ENCODE data around the gene LRIG2. TPM values are rescaled to one million over a fixed set of nuclear protein-coding genes. Genes with fewer than 3 reads are reported as not detected.
A peak's percentile ranks its signal among the peaks of the same experiment; 100 is the strongest.

LRIG2 gene
- total and polyA plus RNA-seq, 2 of the 13 experiments (the other 11 are each of a cell fraction or from before 2014, with no cell fraction given) = 8.1 to 12.2 TPM

GRCh38 chr1:113153116-113153803, 80.3 kb downstream of the LRIG2 start (continued):
- TF ChIP-seq SKIL (CRISPR knock-in tag; IDR thresholded peaks at IDR 0.05; ENCODE audit: borderline replicate concordance) (no peak), ZNF329 (CRISPR knock-in tag; IDR thresholded peaks at IDR 0.05; ENCODE audit: low read depth) (no peak), KLF15 (CRISPR knock-in tag; IDR thresholded peaks at IDR 0.05; ENCODE audit: borderline replicate concordance) (no peak), ZNF430 (CRISPR knock-in tag; IDR thresholded peaks at IDR 0.05) (no peak), SPEN (CRISPR knock-in tag; IDR thresholded peaks at IDR 0.05; ENCODE audit: low read depth) (no peak), ZNF562 (CRISPR knock-in tag; IDR thresholded peaks at IDR 0.05; ENCODE audit: borderline replicate concordance) (no peak), RARA (CRISPR knock-in tag; IDR thresholded peaks at IDR 0.05) (0 out of 2 replicates have a peak, but pooled peaks have one; percentile 16), DDIT3 (CRISPR knock-in tag; IDR thresholded peaks at IDR 0.05) (no peak), TRIM22 (IDR thresholded peaks at IDR 0.05) (no peak), XBP1 (CRISPR knock-in tag; IDR thresholded peaks at IDR 0.05) (no peak), ZBED4 (CRISPR knock-in tag; IDR thresholded peaks at IDR 0.05; ENCODE audit: borderline replicate concordance) (no peak; the same call in 1 of the 2 replicates), SNRNP70 (IDR thresholded peaks at IDR 0.05; ENCODE audit: low read depth, low read length) (no peak), YY1 (IDR thresholded peaks at IDR 0.05; ENCODE audit: insufficient read depth, insufficient replicate concordance, low read depth, low read length) (no peak), RBM22 (optimal IDR thresholded peaks at IDR 0.05; ENCODE audit: low read length) (no peak), GZF1 (CRISPR knock-in tag; IDR thresholded peaks at IDR 0.05) (no peak), ZNF772 (CRISPR knock-in tag; IDR thresholded peaks at IDR 0.05) (0 out of 2 replicates have a peak, but pooled peaks have one; percentile 36), SSRP1 (CRISPR knock-in tag; IDR thresholded peaks at IDR 0.05) (no peak), HES4 (CRISPR knock-in tag; IDR thresholded peaks at IDR 0.05; ENCODE audit: borderline replicate concordance) (no peak), PHF21A (CRISPR knock-in tag; IDR thresholded peaks at IDR 0.05) (peak; percentile 45; the same call in 1 of the 2 replicates), CC2D1A (CRISPR knock-in tag; IDR thresholded peaks at IDR 0.05) (no peak), SMYD3 (CRISPR knock-in tag; IDR thresholded peaks at IDR 0.05) (no peak), CCAR2 (optimal IDR thresholded peaks at IDR 0.05; ENCODE audit: low read depth, low read length) (no peak), HNRNPH1 (optimal IDR thresholded peaks at IDR 0.05; ENCODE audit: low read depth, low read length) (no peak), IKZF1 (IDR thresholded peaks at IDR 0.05) (no peak)

All from HepG2 (cell line).